K562 (cell line): ENCODE results near the gene RIC8B. TPM values are rescaled to one million over a fixed set of nuclear protein-coding genes. Genes with fewer than 3 reads are reported as not detected.

Experiments used
- ATAC-seq: fragments of 200-7000 bp; cut with Tn5 transposase; 3 replicates; pipeline ENCODE4 v1.9.1; 2020; ENCODE audit warnings: moderate library complexity
- BruUV-seq: library from RNA; stranded (reverse); fragments of 400-500 nt; replicated peaks from 2 replicates; lab custom pipeline; 2021; lab: Mats Ljungman, UMichigan
- CTCF ChIA-PET: fragments of 300-600 bp; formaldehyde crosslinking; extraction: SDS; loops from one replicate; lab custom pipeline; 2021; ENCODE audit warnings: low intra/inter-chr PET ratio; lab: Yijun Ruan, JAX
- POLR2A ChIA-PET: fragments of 300-600, 350-650 bp; sonication (Branson Sonifier 250); formaldehyde crosslinking; extraction: SDS; loops from one replicate; lab custom pipeline; 2021; ENCODE audit warnings: antibody characterized with exemption, inconsistent platforms; lab: Yijun Ruan, JAX
- DNase-seq, 4 experiments: peaks; one replicate each; pipeline versions ENCODE4 v3.0.0 to v3.0.0-alpha.2; 2011 to 2018; ENCODE audit warnings: low spot score in 3 of 4, mixed read lengths in 3 of 4; ENCODE audit errors: extremely low read depth in 1 of 4
- FAIRE-seq: peaks from 2 replicates; lab custom pipeline; 2011; peaks lifted over from hg19 to GRCh38; lab: Jason Lieb, UNC
- H2AFZ ChIP-seq: 2 replicates; pipeline ENCODE4 v1.6.0; 2011; ENCODE audit warnings: low read depth, low read length, control low read depth, inconsistent platforms
- H3K27ac ChIP-seq: fragments of 200-600 bp; 3 replicates; pipeline ENCODE4 v1.8.0; 2011; ENCODE audit warnings: low read depth, mild to moderate bottlenecking, control low read depth, inconsistent platforms, low read length, moderate library complexity, mixed read lengths; ENCODE audit errors: extremely low read depth
- H3K27me3 ChIP-seq, 2 experiments: fragments of 300-600 bp in 1 of 2; 2 replicates in 1 of 2; 3 replicates in 1 of 2; pipeline versions ENCODE4 v1.6.0 to v1.8.0; 2011; ENCODE audit warnings: inconsistent platforms in 2 of 2, low read length in 2 of 2, mild to moderate bottlenecking in 1 of 2, mixed read lengths in 1 of 2, moderate library complexity in 1 of 2; ENCODE audit not compliant: control insufficient read depth in 2 of 2, insufficient read depth in 2 of 2
- H3K36me3 ChIP-seq: fragments of 300-600 bp; 3 replicates; pipeline ENCODE4 v1.8.0; 2011; ENCODE audit warnings: mild to moderate bottlenecking, low read length, inconsistent platforms; ENCODE audit not compliant: control insufficient read depth, insufficient read depth
- H3K4me1 ChIP-seq, 2 experiments: fragments of 200-600 bp in 1 of 2; replicated peaks in 1 of 2; 2 replicates in 1 of 2; 3 replicates in 1 of 2; pipeline versions ENCODE4 v1.5.1 to v1.8.0; 2011; ENCODE audit warnings: inconsistent platforms in 2 of 2, low read length in 2 of 2, mild to moderate bottlenecking in 1 of 2, mixed read lengths in 1 of 2, moderate library complexity in 1 of 2; ENCODE audit not compliant: control insufficient read depth in 2 of 2, insufficient read depth in 2 of 2
- H3K4me2 ChIP-seq: 2 replicates; pipeline ENCODE4 v1.6.1; 2011; ENCODE audit warnings: low read length, control low read depth, inconsistent platforms, mixed read lengths; ENCODE audit not compliant: insufficient read depth
- H3K4me3 ChIP-seq: fragments of 200-600 bp; sonication (generic), shearing (Covaris generic); 2 replicates; pipeline ENCODE4 v1.5.1; 2016; ENCODE audit warnings: control low read depth, inconsistent platforms
- H3K79me2 ChIP-seq: fragments of 200-600 bp; 3 replicates; pipeline ENCODE4 v1.8.0; 2011; ENCODE audit warnings: low read length, inconsistent platforms; ENCODE audit not compliant: control insufficient read depth, insufficient read depth
- H3K9ac ChIP-seq, 2 experiments: 2 replicates each; pipeline versions ENCODE4 v1.6.0 to v1.6.1; 2011; ENCODE audit warnings: low read depth in 2 of 2, low read length in 2 of 2, control low read depth in 1 of 2, inconsistent platforms in 1 of 2, mild to moderate bottlenecking in 1 of 2, mixed read lengths in 1 of 2; ENCODE audit not compliant: insufficient read depth in 1 of 2
- H3K9me1 ChIP-seq: one replicate; pipeline ENCODE4 v1.6.0; 2011; ENCODE audit warnings: inconsistent platforms, mild to moderate bottlenecking, low read length, moderate library complexity; ENCODE audit not compliant: control insufficient read depth, insufficient read depth
- H3K9me3 ChIP-seq: replicated peaks from 2 replicates; pipeline ENCODE4 v1.5.1; 2011; ENCODE audit warnings: low read depth, low read length, inconsistent platforms; ENCODE audit not compliant: control insufficient read depth, insufficient read depth
- H4K20me1 ChIP-seq: replicated peaks from 2 replicates; pipeline ENCODE4 v1.6.1; 2011; ENCODE audit warnings: low read length, inconsistent platforms, mixed read lengths; ENCODE audit not compliant: control insufficient read depth, insufficient read depth
- BACH1 ChIP-seq: fragments of 200-800 bp; sonication (Bioruptor generic); IDR thresholded peaks from 2 replicates; pipeline ENCODE4 v1.6.1; 2016; ENCODE audit warnings: missing genetic modification characterization, missing compliant biosample characterization
- CEBPG ChIP-seq, 3 experiments: fragments of 200-800 bp in 1 of 3; sonication (Bioruptor generic) in 1 of 3; sonication (generic) in 1 of 3; formaldehyde crosslinking in 1 of 3; IDR thresholded peaks in 2 of 3; conservative IDR thresholded peaks in 1 of 3; 2 replicates each; pipeline versions ENCODE4 v1.6.1 to v1.8.0; 2016 to 2022; ENCODE audit warnings: missing compliant biosample characterization in 2 of 3, missing genetic modification characterization in 2 of 3, mild to moderate bottlenecking in 1 of 3, missing genetic modification reagents in 1 of 3
- EGR1 ChIP-seq: fragments of 450-650 bp; conservative IDR thresholded peaks from 2 replicates; pipeline ENCODE4 v1.6.1; 2017; ENCODE audit warnings: mild to moderate bottlenecking
- NONO ChIP-seq, 2 experiments: fragments of 200-400 bp in 1 of 2; fragments of 450-650 bp in 1 of 2; formaldehyde crosslinking in 1 of 2; IDR thresholded peaks; 2 replicates each; pipeline ENCODE4 v1.6.1; 2017; ENCODE audit warnings: low read depth in 2 of 2, mild to moderate bottlenecking in 2 of 2, moderate library complexity in 2 of 2, low read length in 1 of 2
- RBM34 ChIP-seq: fragments of 200-400 bp; formaldehyde crosslinking; IDR thresholded peaks from 2 replicates; pipeline ENCODE4 v1.6.1; 2018; ENCODE audit warnings: low read length, borderline replicate concordance; ENCODE audit not compliant: insufficient read depth
- SMARCC2 ChIP-seq: fragments of 450-650 bp; IDR thresholded peaks from 2 replicates; pipeline ENCODE4 v1.6.1; 2017; ENCODE audit warnings: antibody characterized with exemption, moderate library complexity, mild to moderate bottlenecking, low read depth
- SREBF1 ChIP-seq: fragments of 150-350 bp; IDR thresholded peaks from 2 replicates; pipeline ENCODE4 v1.6.1; 2014; ENCODE audit warnings: antibody characterized with exemption, low read depth, low read length, borderline replicate concordance
- THAP12 ChIP-seq: fragments of 250-450 bp; sonication (Bioruptor Pico); IDR thresholded peaks from 2 replicates; pipeline ENCODE4 v1.9.0; 2021; ENCODE audit warnings: mild to moderate bottlenecking, inconsistent platforms
- ZBTB9 ChIP-seq: fragments of 450-650 bp; formaldehyde crosslinking; IDR thresholded peaks from 2 replicates; pipeline ENCODE4 v1.4.0; 2020; ENCODE audit warnings: mild to moderate bottlenecking, moderate library complexity
- ZNF133 ChIP-seq: fragments of 250-450 bp; sonication (Bioruptor Pico); IDR thresholded peaks from 2 replicates; pipeline ENCODE4 v1.4.0; 2020; ENCODE audit warnings: mild to moderate bottlenecking
- ZNF212 ChIP-seq: fragments of 450-650 bp; formaldehyde crosslinking; IDR thresholded peaks from 2 replicates; pipeline ENCODE4 v1.4.0; 2020; ENCODE audit warnings: mild to moderate bottlenecking
- ZNF79 ChIP-seq: fragments of 250-450 bp; sonication (Bioruptor Pico); IDR thresholded peaks from 2 replicates; pipeline ENCODE4 v1.4.0; 2020; ENCODE audit warnings: low read depth, mild to moderate bottlenecking, moderate library complexity
- WGBS: fragments of 100-300 bp; shearing (Covaris generic); methylation state at CpG from one replicate; pipeline ENCODE4 v1.1.6; 2016; ENCODE audit warnings: low coverage, mixed read lengths; ENCODE audit not compliant: insufficient coverage; ENCODE audit errors: missing lambda C conversion rate; 5-methylcytosine and 5-hydroxymethylcytosine counted together
- in situ Hi-C: fragments of 300-500 bp; cut with MboI; formaldehyde crosslinking; loops from 4 replicates; pipeline ENCODE4 v1.15.0; 2018; ENCODE audit warnings: inconsistent platforms, mixed read lengths
- intact Hi-C: fragments of 100-400 bp; cut with micrococcal nuclease; formaldehyde crosslinking; loops from 2 replicates; pipeline ENCODE4 v1.14.2; 2022
- polyA plus RNA-seq, 8 experiments: library from polyadenylated mRNA; depleted of rRNA in 4 of 8; stranded (reverse) in 5 of 8; unstranded in 3 of 8; fragments of >200 nt; fragmentation: Nextera tagmentation in 2 of 8; fragmentation: Illumina TruSeq in 1 of 8; extraction: Ambion mirVana in 2 of 8; extraction: Trizol in 1 of 8; gene quantifications; 2 replicates each; pipeline versions ENCODE4 v1.2.1 to v1.2.3, GENCODE V29; 2011 to 2014; ENCODE audit warnings: inconsistent platforms in 1 of 8, missing spikeins in 1 of 8
- total RNA-seq, 7 experiments: library from RNA; depleted of rRNA in 6 of 7; stranded (reverse); fragments of >200 nt in 6 of 7; fragmentation: Illumina TruSeq in 2 of 7; extraction: Trizol in 2 of 7; gene quantifications; 2 replicates each; pipeline versions ENCODE4 v1.2.1 to v1.2.3, GENCODE V29; 2011 to 2021; ENCODE audit warnings: low replicate concordance in 1 of 7
- TF ChIP-seq, protein P1 (sequence below): fragments of 250-450 bp; sonication (Bioruptor Pico); IDR thresholded peaks from 2 replicates; pipeline ENCODE4 v1.4.0; 2020

Gene RIC8B
- total and polyA plus RNA-seq, 9 of the 15 experiments (the other 6 are each of a cell fraction or from before 2014, with no cell fraction given) = 0.92 to 8.1 (median 4.8) TPM

DNA sequence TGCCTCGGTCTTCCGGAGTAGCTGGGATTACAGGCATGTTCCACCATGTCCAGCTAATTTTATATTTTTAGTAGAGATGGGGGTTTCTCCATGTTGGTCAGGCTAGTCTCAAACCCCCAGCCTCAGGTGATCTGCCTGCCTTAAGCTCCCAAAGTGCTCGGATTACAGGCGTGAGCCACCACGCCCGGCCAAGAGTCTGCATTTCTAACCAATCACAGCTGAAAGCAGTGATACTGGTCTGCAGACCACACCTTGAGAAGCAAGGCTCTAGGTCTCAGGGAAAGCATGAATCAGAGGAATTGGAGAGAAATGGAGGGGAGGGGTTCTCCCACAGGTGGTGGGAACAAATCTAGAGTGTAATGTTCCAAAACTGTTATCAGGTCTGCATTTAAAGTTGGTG is 126.1 kb downstream of the RIC8B start:
- in situ Hi-C loops = no loop called here
- no TSS peak for BruUV-seq
- ChIA-PET POLR2A (no interaction called here), CTCF (no interaction called here)
- Histone ChIP-seq H4K20me1 (no peaks in the 10 kb centered on the region), H3K9me3 (no peaks in the 10 kb centered on the region), H3K4me2 (no peak overlapping the region), H2AFZ (no peak overlapping the region), H3K27me3 (peaks cover 32 to 40% of the 10 kb centered on the region in 2 experiments), H3K9me1 (no peaks in the 10 kb centered on the region), H3K27ac (no peak overlapping the region), H3K36me3 (no peaks in the 10 kb centered on the region), H3K4me1 (peaks cover 0 to 7% of the 10 kb centered on the region in 2 experiments; a peak in 3 of 5 replicates), H3K79me2 (no peaks in the 10 kb centered on the region), H3K9ac (no peak overlapping the region), H3K4me3 (no peak overlapping the region)
- DNase-seq (no peak), ATAC-seq (no peak), FAIRE-seq (no peak)
- WGBS = 16% methylated on average over 6 of the region's 6 CpGs
- intact Hi-C loops = loop anchor here (10.0 kb wide), 1 partner anchor 546 kb away; the partner anchor contains the start of gene POLR3B
- TF ChIP-seq RBM34 = no peak
- TF ChIP-seq EGR1 = no peak
- TF ChIP-seq CEBPG (CRISPR knock-in tag; IDR thresholded peaks at IDR 0.05) = no peak
- TF ChIP-seq CEBPG (tag; conservative IDR thresholded peaks at IDR 0.05 in 1 of 2, IDR thresholded peaks at IDR 0.05 in 1 of 2) = no peak
- TF ChIP-seq, protein P1, sequence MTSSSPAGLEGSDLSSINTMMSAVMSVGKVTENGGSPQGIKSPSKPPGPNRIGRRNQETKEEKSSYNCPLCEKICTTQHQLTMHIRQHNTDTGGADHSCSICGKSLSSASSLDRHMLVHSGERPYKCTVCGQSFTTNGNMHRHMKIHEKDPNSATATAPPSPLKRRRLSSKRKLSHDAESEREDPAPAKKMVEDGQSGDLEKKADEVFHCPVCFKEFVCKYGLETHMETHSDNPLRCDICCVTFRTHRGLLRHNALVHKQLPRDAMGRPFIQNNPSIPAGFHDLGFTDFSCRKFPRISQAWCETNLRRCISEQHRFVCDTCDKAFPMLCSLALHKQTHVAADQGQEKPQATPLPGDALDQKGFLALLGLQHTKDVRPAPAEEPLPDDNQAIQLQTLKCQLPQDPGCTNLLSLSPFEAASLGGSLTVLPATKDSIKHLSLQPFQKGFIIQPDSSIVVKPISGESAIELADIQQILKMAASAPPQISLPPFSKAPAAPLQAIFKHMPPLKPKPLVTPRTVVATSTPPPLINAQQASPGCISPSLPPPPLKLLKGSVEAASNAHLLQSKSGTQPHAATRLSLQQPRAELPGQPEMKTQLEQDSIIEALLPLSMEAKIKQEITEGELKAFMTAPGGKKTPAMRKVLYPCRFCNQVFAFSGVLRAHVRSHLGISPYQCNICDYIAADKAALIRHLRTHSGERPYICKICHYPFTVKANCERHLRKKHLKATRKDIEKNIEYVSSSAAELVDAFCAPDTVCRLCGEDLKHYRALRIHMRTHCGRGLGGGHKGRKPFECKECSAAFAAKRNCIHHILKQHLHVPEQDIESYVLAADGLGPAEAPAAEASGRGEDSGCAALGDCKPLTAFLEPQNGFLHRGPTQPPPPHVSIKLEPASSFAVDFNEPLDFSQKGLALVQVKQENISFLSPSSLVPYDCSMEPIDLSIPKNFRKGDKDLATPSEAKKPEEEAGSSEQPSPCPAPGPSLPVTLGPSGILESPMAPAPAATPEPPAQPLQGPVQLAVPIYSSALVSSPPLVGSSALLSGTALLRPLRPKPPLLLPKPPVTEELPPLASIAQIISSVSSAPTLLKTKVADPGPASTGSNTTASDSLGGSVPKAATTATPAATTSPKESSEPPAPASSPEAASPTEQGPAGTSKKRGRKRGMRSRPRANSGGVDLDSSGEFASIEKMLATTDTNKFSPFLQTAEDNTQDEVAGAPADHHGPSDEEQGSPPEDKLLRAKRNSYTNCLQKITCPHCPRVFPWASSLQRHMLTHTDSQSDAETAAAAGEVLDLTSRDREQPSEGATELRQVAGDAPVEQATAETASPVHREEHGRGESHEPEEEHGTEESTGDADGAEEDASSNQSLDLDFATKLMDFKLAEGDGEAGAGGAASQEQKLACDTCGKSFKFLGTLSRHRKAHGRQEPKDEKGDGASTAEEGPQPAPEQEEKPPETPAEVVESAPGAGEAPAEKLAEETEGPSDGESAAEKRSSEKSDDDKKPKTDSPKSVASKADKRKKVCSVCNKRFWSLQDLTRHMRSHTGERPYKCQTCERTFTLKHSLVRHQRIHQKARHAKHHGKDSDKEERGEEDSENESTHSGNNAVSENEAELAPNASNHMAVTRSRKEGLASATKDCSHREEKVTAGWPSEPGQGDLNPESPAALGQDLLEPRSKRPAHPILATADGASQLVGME (CRISPR knock-in tag) = no peak
- no peak for TF ChIP-seq THAP12 (CRISPR knock-in tag)
- TF ChIP-seq SMARCC2 = no peak
- TF ChIP-seq ZBTB9 (CRISPR knock-in tag) = no peak
- TF ChIP-seq ZNF212 = no peak
- TF ChIP-seq ZNF79 (CRISPR knock-in tag) = no peak
- no peak for TF ChIP-seq SREBF1
- TF ChIP-seq NONO (IDR thresholded peaks at IDR 0.05; ENCODE audit: low read depth in 2 of 2, low read length in 1 of 2) = no peak
- TF ChIP-seq BACH1 (tag) = no peak
- no peak for TF ChIP-seq ZNF133 (CRISPR knock-in tag)
